ENCODE data around the gene GPC1. TPM values are rescaled to one million over a fixed set of nuclear protein-coding genes. Genes with fewer than 3 reads are reported as not detected.

Gene GPC1
- total and polyA plus RNA-seq, 2 donors (not counting 1 experiment from before 2014, with no cell fraction given): 1.2 to 3.3 TPM

DNA sequence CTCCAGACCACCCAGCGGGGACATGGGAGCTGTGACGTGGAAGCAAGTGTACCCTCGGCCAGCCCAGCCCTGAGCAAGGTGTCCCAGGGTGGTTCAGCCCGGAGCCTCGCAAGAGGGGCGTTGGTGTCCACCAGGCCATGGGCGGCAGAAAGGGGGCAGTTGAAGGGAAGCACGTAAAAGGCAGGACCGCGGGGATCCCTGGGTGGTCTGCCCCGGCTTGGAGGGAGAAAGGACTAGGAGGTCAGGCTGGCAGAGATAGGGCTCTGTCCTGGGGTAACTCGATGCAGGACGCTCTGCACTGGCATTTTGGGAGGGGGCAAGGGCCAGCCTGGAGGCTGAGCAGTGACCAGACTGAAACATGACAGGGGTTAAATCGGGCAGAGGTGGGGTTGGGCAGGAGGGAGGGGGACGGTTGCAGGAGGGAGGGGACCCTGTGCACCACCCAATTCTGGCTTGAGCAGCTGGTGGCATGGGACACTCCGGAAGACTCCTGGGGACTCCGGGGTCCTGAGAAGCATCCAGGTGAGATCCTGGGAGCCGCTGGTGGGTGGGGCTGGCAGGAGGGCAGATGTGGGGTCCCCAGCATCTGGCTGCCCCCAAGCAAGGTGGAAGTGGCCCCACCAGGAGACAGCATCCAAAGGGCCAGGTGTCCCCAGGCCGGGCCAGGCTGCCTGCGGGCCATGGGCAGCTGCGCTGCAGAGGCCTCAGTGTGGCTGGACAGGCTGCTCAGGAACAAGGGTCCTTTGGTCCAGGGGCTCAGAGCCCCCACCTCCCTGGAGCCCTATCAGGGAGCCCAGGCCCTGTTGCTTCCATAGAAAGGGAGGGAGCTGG, 46.8 kb upstream of the GPC1 start:
- WGBS (ENCODE audit: insufficient coverage): 92% methylated on average over 20 of the region's 21 CpGs
- no peaks in the 10 kb centered on the region for H3K9me3 Mint-ChIP-seq (ENCODE audit: insufficient read depth)
- H3K36me3 ChIP-seq (replicated peaks in 1 of 2; ENCODE audit: control extremely low read depth in 1 of 2, control insufficient read depth in 1 of 2, extremely low read depth in 1 of 2, insufficient read depth in 2 of 2, low read length in 1 of 2): no peaks in the 10 kb centered on the region
- no peak overlapping the region for H3K27ac ChIP-seq (ENCODE audit: low read length in 2 of 2)
- no peaks in the 10 kb centered on the region for H3K4me1 Mint-ChIP-seq
- H3K9ac ChIP-seq (ENCODE audit: low read length): no peak overlapping the region
- H2AFZ ChIP-seq (ENCODE audit: insufficient read depth, low read depth, low read length, poor library complexity, severe bottlenecking): no peak overlapping the region
- H4K20me1 ChIP-seq (ENCODE audit: control insufficient read depth, insufficient read depth, low read length, poor library complexity, severe bottlenecking): no peaks in the 10 kb centered on the region
- no peak overlapping the region for H3K4me3 ChIP-seq (ENCODE audit: control extremely low read depth in 1 of 5, extremely low read depth in 1 of 5, insufficient read depth in 1 of 5, low read depth in 2 of 5, low read length in 4 of 5)
- ChIA-PET POLR2A (no interaction called here), CTCF (no interaction called here)
- H3K9me3 ChIP-seq (ENCODE audit: control extremely low read depth in 1 of 3, control insufficient read depth in 2 of 3, insufficient read depth in 1 of 3, low read length in 2 of 3): no peaks in the 10 kb centered on the region
- no peaks in the 10 kb centered on the region for H3K27me3 Mint-ChIP-seq
- ATAC-seq (ENCODE audit: low read depth) (no peak), DNase-seq (no peak)
- H3K4me1 ChIP-seq (ENCODE audit: control insufficient read depth in 2 of 2, insufficient read depth in 2 of 2, low read length in 2 of 2): no peaks in the 10 kb centered on the region
- no peak overlapping the region for H3K4me3 Mint-ChIP-seq
- H3K27ac Mint-ChIP-seq: no peak overlapping the region
- H3K4me2 ChIP-seq (replicated peaks; ENCODE audit: low read depth, low read length, poor library complexity, severe bottlenecking): no peak overlapping the region
- no peaks in the 10 kb centered on the region for H3K79me2 ChIP-seq (ENCODE audit: control insufficient read depth, insufficient read depth, low read length)
- intact Hi-C loops (cut with micrococcal nuclease): no loop called here
- TF ChIP-seq EZH2 (IDR thresholded peaks at IDR 0.05; ENCODE audit: borderline replicate concordance, insufficient read depth, low read depth, low read length, poor library complexity, severe bottlenecking): no peak
- TF ChIP-seq, protein P1, sequence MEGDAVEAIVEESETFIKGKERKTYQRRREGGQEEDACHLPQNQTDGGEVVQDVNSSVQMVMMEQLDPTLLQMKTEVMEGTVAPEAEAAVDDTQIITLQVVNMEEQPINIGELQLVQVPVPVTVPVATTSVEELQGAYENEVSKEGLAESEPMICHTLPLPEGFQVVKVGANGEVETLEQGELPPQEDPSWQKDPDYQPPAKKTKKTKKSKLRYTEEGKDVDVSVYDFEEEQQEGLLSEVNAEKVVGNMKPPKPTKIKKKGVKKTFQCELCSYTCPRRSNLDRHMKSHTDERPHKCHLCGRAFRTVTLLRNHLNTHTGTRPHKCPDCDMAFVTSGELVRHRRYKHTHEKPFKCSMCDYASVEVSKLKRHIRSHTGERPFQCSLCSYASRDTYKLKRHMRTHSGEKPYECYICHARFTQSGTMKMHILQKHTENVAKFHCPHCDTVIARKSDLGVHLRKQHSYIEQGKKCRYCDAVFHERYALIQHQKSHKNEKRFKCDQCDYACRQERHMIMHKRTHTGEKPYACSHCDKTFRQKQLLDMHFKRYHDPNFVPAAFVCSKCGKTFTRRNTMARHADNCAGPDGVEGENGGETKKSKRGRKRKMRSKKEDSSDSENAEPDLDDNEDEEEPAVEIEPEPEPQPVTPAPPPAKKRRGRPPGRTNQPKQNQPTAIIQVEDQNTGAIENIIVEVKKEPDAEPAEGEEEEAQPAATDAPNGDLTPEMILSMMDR (IDR thresholded peaks at IDR 0.05): no peak
- H3K27me3 ChIP-seq (replicated peaks in 1 of 4; ENCODE audit: control extremely low read depth in 1 of 4, control insufficient read depth in 3 of 4, insufficient read depth in 4 of 4, low read length in 3 of 4): no peaks in the 10 kb centered on the region

DNA sequence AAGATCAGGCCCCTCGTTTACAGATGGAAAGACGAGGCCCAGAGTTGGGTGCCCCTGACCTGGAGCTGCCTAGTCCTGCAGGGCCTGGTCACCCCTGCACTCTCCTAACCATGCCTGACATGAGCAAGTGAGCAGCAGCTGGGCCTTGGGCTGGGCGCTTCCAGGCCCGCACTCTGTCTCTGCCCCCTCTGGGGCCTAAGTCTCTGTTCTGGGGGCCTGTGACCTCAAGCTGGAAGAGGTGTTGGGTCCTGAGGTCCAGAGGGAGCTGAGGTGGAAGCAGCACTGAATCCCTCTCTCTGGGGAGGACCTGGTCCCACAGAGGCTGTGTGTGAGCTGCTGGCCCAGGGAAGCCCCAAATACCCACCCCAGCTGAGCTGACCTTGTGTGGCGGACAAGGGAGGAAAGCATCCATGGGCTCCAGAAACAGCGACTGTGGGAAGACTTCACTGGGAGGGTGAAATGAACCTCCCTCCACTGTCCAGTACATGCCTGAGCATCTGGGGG, 46.1 kb upstream of the GPC1 start:
- ChIA-PET POLR2A (no interaction called here), CTCF (no interaction called here)
- TF ChIP-seq, protein P1 (IDR thresholded peaks at IDR 0.05): no peak
- TF ChIP-seq EZH2 (IDR thresholded peaks at IDR 0.05; ENCODE audit: borderline replicate concordance, insufficient read depth, low read depth, low read length, poor library complexity, severe bottlenecking): no peak

More for the DNA sequence above, 46.1 kb upstream of the GPC1 start:
- no peaks in the 10 kb centered on the region for H3K4me1 Mint-ChIP-seq
- ATAC-seq (ENCODE audit: low read depth): no peak
- Histone ChIP-seq H3K27me3 (replicated peaks in 1 of 4; ENCODE audit: control extremely low read depth in 1 of 4, control insufficient read depth in 3 of 4, insufficient read depth in 4 of 4, low read length in 3 of 4) (no peaks in the 10 kb centered on the region), H3K9me3 (ENCODE audit: control extremely low read depth in 1 of 3, control insufficient read depth in 2 of 3, insufficient read depth in 1 of 3, low read length in 2 of 3) (no peaks in the 10 kb centered on the region), H3K4me2 (replicated peaks; ENCODE audit: low read depth, low read length, poor library complexity, severe bottlenecking) (no peak overlapping the region), H3K27ac (ENCODE audit: low read length in 2 of 2) (no peak overlapping the region), H3K36me3 (replicated peaks in 1 of 2; ENCODE audit: control extremely low read depth in 1 of 2, control insufficient read depth in 1 of 2, extremely low read depth in 1 of 2, insufficient read depth in 2 of 2, low read length in 1 of 2) (no peaks in the 10 kb centered on the region), H3K9ac (ENCODE audit: low read length) (no peak overlapping the region), H3K4me3 (ENCODE audit: control extremely low read depth in 1 of 5, extremely low read depth in 1 of 5, insufficient read depth in 1 of 5, low read depth in 2 of 5, low read length in 4 of 5) (no peak overlapping the region), H3K4me1 (ENCODE audit: control insufficient read depth in 2 of 2, insufficient read depth in 2 of 2, low read length in 2 of 2) (no peaks in the 10 kb centered on the region), H2AFZ (ENCODE audit: insufficient read depth, low read depth, low read length, poor library complexity, severe bottlenecking) (no peak overlapping the region), H4K20me1 (ENCODE audit: control insufficient read depth, insufficient read depth, low read length, poor library complexity, severe bottlenecking) (no peaks in the 10 kb centered on the region), H3K79me2 (ENCODE audit: control insufficient read depth, insufficient read depth, low read length) (no peaks in the 10 kb centered on the region)
- intact Hi-C loops (cut with micrococcal nuclease): no loop called here
- no peak overlapping the region for H3K27ac Mint-ChIP-seq
- H3K27me3 Mint-ChIP-seq: no peaks in the 10 kb centered on the region
- H3K9me3 Mint-ChIP-seq (ENCODE audit: insufficient read depth): no peaks in the 10 kb centered on the region
- DNase-seq: no peak
- H3K4me3 Mint-ChIP-seq: no peak overlapping the region
- WGBS (ENCODE audit: insufficient coverage): 88% methylated on average over 6 of the region's 6 CpGs
